T follicular helper cell (primary cell): ENCODE results near the gene USP6.
"Not testable (repeated sequence)": the region's sequence is repeated elsewhere in the genome, so short reads cannot be mapped to it uniquely, and the experiment has no call there.

Experiments used
- DNase-seq: peaks from one replicate; pipeline ENCODE4 v3.0.0-alpha.2; 2020; ENCODE audit warnings: low read depth

Gene USP6

GRCh38 chr17:5135726-5136579 lies 20.1 kb downstream of the USP6 start:
- DNase-seq, result no peak

- DNase-seq, result not testable (repeated sequence)
Observed at GRCh38 chr17:5136580-5137412, 21.0 kb downstream of the USP6 start.

- DNase-seq, result not testable (repeated sequence)
Observed at GRCh38 chr17:5137511-5138197, 21.8 kb downstream of the USP6 start.

GRCh38 chr17:5138198-5138544 lies 22.3 kb downstream of the USP6 start:
- not testable (repeated sequence) for DNase-seq

- DNase-seq, result no peak
Observed at GRCh38 chr17:5138616-5139457, 23.0 kb downstream of the USP6 start.

- DNase-seq, result no peak
Observed at GRCh38 chr17:5139458-5139732, 23.6 kb downstream of the USP6 start.

GRCh38 chr17:5142877-5143276 lies 27.0 kb downstream of the USP6 start:
- DNase-seq, result not testable (repeated sequence)

GRCh38 chr17:5146122-5146521 lies 30.3 kb downstream of the USP6 start:
- DNase-seq, result not testable (repeated sequence)

GRCh38 chr17:5160702-5161101 lies 44.9 kb downstream of the USP6 start:
- DNase-seq, result not testable (repeated sequence)

GRCh38 chr17:5161793-5162192 lies 46.0 kb downstream of the USP6 start:
- not testable (repeated sequence) for DNase-seq

- no peak for DNase-seq
Observed at GRCh38 chr17:5164436-5164835, 48.6 kb downstream of the USP6 start.

GRCh38 chr17:5165791-5166564 lies 50.1 kb downstream of the USP6 start:
- not testable (repeated sequence) for DNase-seq

GRCh38 chr17:5175027-5175426 lies 59.2 kb downstream of the USP6 start:
- not testable (repeated sequence) for DNase-seq

- no peak for DNase-seq
Observed at GRCh38 chr17:5179003-5179402, 63.2 kb downstream of the USP6 start.

- no peak for DNase-seq
Observed at GRCh38 chr17:5181509-5182305, 65.9 kb downstream of the USP6 start.

GRCh38 chr17:5182597-5183409 lies 67.0 kb downstream of the USP6 start:
- DNase-seq, result no peak

GRCh38 chr17:5183410-5183793 lies 67.6 kb downstream of the USP6 start:
- no peak for DNase-seq

- DNase-seq, result no peak
Observed at GRCh38 chr17:5184288-5184687, 68.5 kb downstream of the USP6 start.
